Lung microvascular endothelial cell (primary cell): ENCODE results near the gene SUSD3. TPM values are rescaled to one million over a fixed set of nuclear protein-coding genes. Genes with fewer than 3 reads are reported as not detected.

ENCODE experiments used
- DNase-seq, 2 donors: peaks; one replicate each; pipeline versions ENCODE4 v3.0.0 to v3.0.0-alpha.2; 2010; ENCODE audit warnings: low read depth in 2 of 2
- total RNA-seq: library from RNA; depleted of rRNA; stranded (reverse); fragments of >200 nt; gene quantifications from 2 replicates; pipeline ENCODE4 v1.2.1, GENCODE V29; 2014

SUSD3 gene
- total RNA-seq, 1 donor from 2014 or later: not detected

DNA sequence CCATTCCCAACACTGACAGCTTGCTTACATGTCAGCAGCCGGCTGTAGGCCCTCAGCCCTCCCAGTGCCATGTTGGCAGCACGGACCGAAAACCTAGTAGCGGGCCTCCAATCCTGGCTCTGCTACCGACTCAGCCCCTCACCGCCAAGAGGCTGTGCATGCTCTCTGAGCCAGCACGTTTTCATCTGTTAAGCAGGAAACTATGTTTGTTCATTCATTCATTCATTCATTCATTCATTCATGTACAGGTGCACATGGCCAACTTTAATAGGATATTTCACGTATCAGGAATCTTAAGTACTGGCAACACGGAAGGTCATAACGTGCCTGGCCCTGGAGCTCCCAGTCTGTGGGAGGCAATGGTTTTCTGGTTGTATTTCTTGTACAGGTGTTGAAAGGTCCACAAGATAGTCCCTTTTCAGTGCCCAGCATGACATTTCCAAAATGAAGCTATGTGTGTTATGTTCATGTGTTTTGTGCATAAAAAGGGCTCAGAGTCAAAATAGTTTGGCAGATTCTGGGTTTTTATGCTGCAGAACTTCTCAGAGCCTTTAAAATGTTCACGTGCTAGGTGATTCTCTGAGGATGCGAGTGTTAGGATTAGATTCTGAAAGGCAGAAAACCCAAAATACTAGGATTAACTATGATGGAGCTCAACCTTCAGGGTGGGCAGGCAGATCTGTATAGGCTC is 17.7 kb downstream of the SUSD3 start:
- no peak for DNase-seq

GRCh38 chr9:93076792-93077128 is 18.3 kb downstream of the SUSD3 start:
- no peak for DNase-seq

GRCh38 chr9:93077367-93077766 is 18.9 kb downstream of the SUSD3 start:
- DNase-seq: no peak

DNA sequence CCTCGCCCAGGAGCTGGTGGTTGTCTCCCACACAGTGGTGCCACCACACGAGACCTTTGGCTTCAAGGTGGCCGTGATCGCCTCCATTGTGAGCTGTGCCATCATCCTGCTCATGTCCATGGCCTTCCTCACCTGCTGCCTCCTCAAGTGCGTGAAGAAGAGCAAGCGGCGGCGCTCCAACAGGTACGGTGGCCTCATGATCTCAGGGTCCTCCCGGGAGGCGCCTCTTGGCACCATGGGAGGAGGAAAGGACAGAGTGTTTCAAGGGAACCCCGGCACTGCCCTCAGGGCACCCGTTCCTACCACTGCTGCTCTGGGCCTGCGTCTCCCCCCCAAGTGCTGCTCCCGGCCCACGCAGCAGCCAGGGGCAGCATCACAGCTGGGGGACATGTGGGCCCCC is 19.3 kb downstream of the SUSD3 start:
- no peak for DNase-seq

- DNase-seq: no peak
These were observed 20.9 kb downstream of the SUSD3 start for GRCh38 chr9:93079371-93079770.

- no peak for DNase-seq
These were observed 21.9 kb downstream of the SUSD3 start for GRCh38 chr9:93080406-93080805.

- no peak for DNase-seq
These were observed 22.6 kb downstream of the SUSD3 start for GRCh38 chr9:93081081-93081529.

DNA sequence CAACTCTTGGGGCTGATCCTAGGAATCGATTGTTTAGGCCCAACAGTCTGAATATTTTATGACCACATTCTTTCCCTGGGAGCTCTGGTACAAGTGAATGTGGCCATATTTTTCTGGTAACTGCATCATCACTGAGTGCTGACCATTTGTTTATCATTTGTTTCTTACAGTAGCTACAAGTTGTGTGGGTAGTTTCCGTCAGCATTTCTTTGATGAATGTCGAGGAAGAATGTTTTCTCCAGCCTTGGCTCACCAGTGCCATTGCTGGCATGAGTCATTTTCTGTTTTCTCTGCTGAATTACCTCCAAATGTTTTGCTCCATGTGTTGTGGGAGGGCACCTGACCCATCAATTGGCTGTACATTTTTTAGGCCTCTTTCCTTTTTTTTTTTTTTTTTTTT is 23.4 kb downstream of the SUSD3 start:
- DNase-seq: no peak

DNA sequence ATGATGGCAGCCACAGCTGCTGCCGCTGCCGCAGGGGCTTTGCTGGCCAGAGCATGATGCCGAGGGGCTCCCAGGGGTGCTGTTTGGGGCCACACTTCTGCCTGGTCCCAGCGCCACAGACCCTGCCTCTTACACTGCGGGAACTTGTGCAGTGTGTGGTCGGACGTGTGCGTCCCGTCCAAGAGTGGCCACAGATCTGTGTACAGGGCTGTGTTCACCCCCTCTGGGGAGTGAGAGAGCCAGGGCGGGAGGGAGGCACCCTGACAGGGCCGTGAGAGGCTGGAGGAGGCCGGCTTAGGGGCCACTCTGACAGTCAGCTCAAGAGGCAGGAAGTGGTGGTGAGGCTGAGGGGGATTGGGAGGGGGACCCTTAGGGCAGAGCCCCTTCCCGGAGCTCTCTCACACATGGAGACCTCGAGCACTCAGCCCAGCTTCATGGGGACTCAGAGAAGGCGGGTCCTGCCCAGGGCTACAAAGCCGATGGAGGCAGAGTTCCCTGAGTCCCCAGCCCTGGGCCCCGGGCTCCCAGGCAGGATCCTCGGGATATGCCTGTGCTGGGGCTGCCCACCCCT is 24.4 kb downstream of the SUSD3 start:
- DNase-seq: no peak

DNA sequence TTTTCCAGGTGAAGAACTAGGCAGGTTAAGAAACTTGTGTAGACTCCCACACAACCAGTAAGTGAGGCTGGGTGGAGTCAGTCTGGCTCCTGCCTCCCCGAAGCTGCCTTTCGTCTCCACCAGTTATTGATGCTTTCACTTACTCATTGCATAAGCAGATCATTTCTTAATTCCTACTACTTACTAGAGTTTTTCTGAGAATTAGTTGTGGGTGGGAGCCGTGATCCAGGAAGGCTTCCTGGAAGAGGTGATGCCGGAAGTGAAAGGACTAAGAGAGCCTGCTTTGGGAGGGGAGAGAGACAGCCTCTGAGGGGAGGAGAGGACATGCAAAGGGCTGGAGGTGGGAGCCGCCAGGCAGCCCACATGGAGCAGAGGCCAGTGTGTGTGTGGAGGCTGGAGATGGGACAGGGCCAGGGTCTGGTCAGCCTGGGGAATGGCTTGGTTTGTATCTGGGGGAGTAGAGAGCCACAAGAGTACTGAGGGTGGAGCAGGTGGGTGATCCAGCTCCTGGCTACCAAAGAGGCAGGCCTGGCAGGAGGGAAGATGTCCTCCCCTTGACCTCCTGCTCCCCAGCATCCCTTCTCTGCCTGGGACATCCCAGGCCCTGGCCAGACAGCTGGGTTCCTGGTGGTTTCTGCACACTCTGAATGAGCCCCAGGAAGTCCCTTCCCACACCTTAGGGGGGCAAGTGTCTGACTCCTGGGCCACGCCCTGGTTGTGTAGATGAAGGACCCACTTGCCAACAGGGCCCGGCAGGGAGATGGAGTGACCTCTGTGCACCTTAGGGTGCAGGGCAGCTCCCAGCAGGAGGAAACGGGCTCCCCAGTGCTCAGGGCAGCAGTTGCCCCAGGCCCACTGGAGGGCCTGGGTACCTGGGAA is 25.3 kb downstream of the SUSD3 start:
- DNase-seq: no peak

DNA sequence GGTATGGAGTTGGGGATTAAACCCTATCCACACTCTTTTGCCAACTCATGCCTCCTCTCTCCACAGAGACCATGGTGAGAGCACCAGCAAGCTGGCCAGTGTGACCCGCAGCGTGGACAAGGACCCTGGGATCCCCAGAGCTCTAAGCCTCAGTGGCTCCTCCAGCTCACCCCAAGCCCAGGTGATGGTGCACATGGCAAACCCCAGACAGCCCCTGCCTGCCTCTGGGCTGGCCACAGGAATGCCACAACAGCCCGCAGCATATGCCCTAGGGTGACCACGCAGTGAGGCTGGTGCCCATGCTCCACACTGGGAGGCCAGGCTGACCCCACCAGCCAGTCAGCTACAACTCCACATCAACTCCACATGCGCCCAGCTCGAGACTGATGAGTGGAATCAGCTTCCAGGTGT is 26.0 kb downstream of the SUSD3 start:
- no peak for DNase-seq

DNA sequence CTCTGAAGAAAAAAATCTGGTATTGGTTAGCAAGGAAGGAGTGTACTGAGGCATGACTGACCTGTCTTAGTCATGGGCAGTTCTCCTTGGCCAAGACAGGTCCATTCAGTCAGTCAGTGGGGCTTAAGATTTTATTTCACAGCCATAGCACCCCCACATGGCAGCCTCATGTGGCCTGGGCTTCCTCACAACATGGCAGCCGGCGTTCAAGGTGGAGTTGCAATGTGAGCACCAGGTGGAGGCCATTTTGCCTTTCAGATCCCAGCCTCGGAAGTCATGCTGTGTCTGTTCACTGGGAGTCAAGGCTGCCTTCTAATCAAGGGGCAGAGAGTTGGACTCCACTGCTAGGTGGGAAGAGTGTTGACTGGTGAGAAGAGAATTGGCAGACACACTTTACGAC is 27.2 kb downstream of the SUSD3 start:
- DNase-seq: no peak

- no peak for DNase-seq
These were observed 28.1 kb downstream of the SUSD3 start for GRCh38 chr9:93086447-93087224.

GRCh38 chr9:93087971-93088655 is 29.6 kb downstream of the SUSD3 start:
- no peak for DNase-seq

DNA sequence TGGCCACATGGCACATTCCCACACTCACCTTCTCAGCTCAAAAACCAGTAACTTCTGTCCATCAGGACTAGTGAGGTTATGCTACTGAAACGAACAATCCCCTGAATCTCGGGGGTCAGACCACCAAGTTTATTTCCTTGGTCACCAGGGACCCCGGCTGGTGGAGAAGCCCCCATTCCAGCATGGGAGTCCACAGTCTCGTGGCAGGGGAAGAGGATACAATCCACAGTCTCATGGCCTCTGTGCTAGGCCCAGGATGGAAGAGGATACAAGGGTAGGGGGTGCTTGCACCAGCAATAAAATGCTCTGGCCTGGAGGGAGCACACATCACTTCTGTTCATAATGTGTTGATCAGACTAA is 30.1 kb downstream of the SUSD3 start:
- DNase-seq: no peak

GRCh38 chr9:93089024-93089423 is 30.5 kb downstream of the SUSD3 start:
- no peak for DNase-seq

DNA sequence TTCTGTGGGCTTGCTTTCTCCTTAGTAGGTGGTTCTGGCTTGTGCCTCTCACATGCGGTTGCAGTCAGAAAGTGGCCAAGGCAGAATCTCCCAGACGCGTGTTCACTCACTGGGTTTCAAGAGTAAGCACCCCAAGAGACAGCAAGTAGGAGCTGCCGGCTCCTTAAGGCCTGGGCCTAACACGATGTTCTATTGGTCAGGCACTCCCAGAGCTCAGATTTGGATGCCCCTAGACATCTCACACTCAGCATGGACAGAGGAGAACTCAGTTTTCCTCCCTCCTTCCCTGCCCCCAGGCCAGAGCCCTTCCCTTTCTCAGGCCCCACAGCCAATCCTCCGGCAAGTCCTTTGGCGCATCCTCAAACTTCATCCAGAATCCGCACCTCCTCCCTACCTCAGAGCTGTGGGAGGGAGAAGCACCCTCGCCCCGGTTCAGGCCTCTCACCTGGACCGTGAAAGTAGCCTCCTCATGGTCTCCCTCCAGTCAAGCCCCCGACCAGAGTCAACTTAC is 31.0 kb downstream of the SUSD3 start:
- no peak for DNase-seq

GRCh38 chr9:93090091-93090655 is 31.7 kb downstream of the SUSD3 start:
- DNase-seq: no peak

GRCh38 chr9:93091056-93091452 is 32.6 kb downstream of the SUSD3 start:
- DNase-seq: no peak

GRCh38 chr9:93091453-93092081 is 33.1 kb downstream of the SUSD3 start:
- peak; percentile 26 to 53 for DNase-seq
